Right renal pelvis (tissue), 4 donors: ENCODE results near the gene ERAL1. TPM values are rescaled to one million over a fixed set of nuclear protein-coding genes. Genes with fewer than 3 reads are reported as not detected.
A peak's percentile ranks its signal among the peaks of the same experiment; 100 is the strongest.
"Not testable (repeated sequence)": the region's sequence is repeated elsewhere in the genome, so short reads cannot be mapped to it uniquely, and the experiment has no call there.

ENCODE experiments used
- DNase-seq, 4 donors: peaks; one replicate each; pipeline ENCODE4 v3.0.0-alpha.2; 2013; ENCODE audit warnings: low read depth in 4 of 4, low spot score in 3 of 4, missing footprints in 1 of 4
- polyA plus RNA-seq, 4 donors: library from polyadenylated mRNA; unstranded; fragments of 120-200 nt; gene quantifications; one replicate each; pipeline ENCODE4 v1.2.1, GENCODE V29; 2013; ENCODE audit not compliant: insufficient read length in 4 of 4

Gene ERAL1
- polyA plus RNA-seq, 4 donors: 63.6 to 72.1 (median 70.8) TPM

DNA sequence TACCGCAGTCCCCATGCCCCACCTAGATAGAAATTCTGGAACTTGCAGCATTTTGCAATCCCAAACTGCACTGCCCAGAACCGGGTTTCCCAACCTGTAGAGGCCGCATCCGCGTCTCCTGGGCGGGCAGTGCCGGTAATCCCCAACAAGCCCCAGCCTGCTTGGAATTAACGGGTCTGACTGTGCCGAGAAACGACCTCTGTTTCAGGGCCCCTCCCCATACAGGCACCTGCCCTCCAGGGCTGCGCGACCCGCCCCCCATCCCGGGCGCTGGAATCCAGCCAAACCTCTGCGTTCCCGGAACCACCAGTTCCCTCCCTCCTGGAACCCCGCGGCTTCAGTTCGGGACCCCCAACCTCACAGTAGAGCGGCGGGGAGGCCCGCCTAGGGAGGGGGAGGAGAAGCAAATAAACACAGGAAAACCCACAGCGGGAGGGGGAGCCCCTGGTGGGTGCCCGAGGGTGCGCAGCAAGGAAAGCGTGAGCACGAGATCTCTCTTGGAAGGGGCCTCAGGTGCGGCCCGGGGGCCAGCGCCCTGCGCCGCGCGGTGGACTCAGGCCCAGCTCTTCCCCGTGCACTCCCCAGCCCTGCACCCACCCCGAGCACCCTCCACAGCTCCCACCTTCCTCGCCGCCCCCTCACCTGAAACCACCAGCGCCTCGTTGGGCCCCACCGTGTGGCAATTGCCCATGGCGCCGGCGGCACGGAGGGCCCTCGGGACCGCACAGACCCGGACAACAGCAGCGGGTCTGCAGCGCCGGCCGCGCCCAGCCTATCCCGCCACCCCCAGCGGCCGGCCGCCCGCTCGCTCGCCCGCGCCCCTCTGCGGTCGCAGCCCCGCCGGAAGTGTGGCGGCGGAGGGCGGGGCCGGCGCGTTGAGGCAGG, 42.3 kb downstream of the ERAL1 start, which contains the start of gene FLOT2:
TSS of gene FLOT2 (minus strand) at position 850 of the 885 bp plus-strand sequence. CDS start at position 691, 159 bp downstream.
- DNase-seq: peak in 1 of 4 donors; percentile 32

DNA sequence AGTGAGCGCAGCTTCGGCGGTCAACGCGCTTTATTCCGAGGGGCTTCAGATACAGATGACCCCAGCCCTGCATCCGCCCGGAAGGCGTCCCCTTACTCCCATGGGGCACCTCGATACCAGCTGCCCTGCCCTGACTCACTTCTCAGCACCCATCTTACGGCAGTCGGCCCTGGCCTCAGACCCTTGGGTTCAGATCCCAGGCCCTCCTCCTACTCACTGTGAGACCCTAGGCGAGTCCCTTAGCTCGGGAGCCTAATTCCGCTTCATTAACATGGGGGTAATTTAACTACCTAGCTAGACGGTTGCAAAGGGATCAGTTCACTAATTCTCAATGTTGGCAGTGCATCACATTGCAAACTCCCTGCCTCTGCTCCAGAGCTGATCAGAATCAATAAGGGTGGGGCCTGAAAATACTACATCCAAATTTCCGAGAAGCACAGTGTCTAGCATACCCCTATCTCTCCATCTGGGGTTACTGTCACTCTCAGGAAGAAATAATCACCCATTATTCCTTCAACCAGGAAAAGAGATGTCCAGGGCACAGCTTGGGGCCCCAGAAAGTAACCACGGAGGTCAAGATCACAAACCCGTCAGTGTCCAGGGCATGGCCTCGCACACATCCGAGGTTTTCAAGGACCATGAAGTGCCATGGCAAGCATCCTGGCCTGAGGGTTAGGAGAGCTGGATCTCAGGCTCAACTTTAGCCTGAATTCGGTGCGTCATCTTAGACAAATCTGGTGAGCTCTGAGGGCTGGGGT, 43.1 kb downstream of the ERAL1 start:
- DNase-seq: no peak

DNA sequence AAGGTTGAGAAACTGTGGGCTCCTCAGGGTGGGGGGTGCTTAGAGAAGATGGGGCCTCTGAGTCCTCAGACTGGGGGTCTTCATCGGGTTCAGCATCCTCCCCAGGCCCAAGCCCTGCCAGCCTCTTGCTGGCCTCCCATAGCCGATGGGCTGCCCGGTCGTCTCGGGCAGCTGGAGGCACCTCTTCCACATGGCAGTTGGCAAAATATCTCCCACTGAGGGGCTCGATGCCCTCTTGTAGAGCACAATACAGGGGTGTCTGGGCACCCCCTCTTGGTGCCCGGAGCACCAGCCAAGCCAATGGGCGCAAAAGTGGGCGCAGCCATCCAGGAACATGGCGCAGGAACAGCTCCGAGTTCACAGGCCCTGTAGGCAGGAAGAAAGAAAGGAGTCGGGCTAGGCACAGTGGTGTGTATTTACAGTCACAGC, 43.7 kb downstream of the ERAL1 start:
- DNase-seq: no peak

DNA sequence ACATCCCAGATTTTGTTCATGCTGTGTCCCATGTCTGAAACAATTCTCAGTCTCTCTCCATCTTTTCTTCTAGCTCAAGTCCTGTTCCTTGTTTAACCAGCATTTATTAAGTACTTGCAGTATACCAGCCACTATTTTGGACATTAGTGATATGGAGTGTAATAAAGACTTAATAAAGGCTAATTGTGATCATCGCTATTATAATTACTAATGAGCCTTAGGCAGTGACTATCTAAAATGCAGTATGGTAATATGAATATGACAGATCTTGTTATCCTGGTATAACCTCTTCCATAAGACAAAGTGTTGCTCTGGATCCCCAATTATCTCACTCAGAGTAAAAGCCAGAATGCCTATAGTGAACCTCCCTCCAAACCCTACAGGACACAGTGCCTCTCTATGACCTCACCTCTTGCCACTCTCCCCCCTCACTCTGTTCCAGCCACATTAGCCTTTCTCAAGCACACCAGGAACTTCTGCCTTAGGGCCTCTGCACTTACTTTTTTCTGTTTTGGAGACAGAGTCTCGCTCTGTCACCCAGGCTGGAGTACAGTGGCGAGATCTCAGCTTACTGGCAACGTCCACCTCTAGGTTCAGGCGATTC, 44.5 kb downstream of the ERAL1 start:
- DNase-seq: no peak

DNA sequence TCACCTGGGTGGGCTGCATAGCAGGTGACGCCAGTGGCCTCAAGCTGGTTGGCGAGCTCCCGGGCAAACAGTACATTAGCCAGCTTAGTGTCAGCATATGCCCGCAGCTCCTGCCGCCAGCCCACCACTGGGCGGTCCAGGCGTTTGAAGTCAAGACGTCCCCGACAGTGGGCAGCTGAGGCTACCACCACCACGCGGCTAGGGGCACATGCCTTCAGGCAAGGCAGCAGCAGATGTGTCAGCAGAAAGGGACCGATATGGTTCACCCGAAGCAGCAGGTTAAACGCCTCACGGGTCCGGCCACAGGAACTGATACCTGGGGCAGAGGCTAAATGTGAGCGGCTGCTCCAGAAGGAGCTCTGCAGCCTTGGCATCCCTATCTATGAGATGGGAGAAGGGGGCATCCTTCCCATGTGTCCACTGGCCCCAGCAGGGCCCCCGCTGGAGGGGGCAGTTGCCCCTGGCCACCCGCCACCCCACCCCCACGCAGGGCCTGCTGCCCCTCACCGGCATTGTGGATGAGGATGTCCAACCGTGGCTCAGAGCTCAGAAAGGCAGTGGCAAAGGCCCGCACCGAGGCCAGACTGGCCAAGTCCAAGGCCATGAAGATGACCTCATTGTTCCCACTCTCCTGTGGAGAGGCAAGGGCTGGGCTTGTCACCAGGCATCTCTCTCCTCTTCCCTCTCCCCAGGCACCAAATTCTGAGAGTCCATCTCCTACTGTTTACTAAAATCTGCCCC, 46.3 kb downstream of the ERAL1 start:
- DNase-seq: no peak

DNA sequence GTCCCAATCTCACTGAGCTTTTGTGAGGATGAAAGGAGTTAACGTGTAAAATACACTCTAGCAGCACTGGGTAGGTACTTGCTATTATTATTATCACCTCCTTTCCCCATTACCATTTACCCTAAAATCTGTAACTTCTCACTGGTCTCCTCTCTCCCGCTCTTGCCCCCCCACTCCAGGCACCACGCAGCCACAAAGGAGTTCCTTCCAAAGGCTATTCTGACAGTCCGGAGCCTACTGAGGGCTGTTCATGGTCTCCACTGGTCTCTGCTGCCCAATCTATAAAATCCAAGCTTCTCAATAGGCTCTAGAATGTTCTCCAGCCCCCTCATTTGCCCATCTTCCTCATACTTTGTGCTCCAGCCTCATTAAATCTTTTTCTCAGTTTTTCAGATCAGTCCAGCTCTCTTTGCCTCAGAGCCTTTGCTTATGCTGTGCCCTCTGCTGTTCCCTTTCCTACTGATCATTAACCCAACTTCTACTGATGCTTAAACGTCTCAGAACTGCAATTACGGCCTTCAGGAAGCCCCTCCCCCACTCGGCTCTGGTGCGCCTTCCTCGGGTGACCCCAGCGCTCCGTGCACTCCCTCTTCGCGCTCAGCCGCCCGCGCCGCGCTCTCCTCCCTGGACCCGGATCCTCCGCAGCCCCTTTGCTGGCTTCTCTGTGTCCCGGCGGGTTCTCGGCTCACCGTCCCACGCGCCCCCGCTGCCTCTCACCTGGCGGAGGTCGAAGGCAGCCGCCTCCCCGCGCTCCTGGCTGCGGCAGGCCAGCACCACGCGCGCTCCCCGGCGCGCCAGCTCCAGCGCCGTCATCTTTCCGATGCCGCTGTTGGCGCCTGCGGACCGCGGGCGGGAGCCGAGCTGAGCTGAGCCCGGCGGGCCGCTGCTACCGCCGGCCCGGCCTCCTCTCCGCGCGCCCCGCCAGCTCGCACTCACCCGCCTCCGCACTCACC, 47.3 kb downstream of the ERAL1 start:
- DNase-seq: peak in 2 of 4 donors; percentile 47 to 49

DNA sequence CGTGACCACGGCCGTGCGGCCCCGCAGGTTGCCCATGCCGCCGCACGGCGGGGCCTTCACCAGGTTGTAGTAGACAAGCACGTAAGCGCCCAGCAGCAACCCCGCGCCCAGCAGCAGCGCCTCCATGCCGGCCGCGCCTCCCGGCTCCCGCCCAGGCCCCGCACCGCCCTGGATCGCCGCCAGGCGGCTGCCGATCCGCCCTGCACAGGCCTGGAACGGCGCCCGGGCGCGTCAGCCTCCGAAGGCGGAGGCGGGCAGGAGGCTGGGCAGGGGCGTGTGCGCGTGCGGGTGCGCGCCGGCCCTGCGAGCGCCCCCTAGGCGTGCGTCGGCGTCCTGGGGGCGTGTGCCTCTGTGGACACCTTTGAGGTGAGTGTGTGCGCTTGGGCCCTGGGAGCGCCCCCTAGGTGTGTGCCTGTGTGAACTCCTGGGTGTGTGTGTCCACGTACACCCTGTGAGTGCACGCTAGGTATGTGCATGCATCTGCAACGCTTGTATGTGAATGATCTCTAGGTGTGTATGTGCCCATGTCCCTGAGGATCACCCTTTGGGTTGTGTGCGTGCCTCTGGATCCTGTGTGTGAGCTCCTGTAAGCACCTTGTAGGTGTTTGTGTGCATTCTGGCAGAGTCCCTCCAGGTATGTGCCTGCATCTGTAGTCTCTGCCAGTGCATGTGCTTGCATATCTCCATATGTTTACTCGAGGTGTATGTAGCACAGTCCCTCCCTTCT, 48.2 kb downstream of the ERAL1 start, which contains the start of gene DHRS13:
TSS of gene DHRS13 (minus strand) at position 261 of the 727 bp plus-strand sequence. CDS start at position 126, 135 bp downstream.
- peak; percentile 81 to 90 (median 86) for DNase-seq

DNA sequence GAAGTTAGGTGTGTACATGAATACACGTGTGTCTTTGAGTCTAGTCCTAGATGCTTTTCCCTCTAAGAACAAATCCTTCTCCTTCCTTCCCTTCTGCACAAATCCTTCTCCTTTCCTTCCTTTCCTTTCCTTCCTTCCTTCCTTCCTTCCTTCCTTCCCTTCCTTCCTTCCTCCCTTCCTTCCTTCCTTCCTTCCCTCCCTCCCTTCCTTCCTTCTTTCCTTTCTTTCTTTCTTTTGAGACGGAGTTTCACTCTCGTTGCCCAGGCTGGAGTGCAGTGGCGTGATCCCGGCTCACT, 48.7 kb downstream of the ERAL1 start:
- DNase-seq: not testable (repeated sequence)

DNA sequence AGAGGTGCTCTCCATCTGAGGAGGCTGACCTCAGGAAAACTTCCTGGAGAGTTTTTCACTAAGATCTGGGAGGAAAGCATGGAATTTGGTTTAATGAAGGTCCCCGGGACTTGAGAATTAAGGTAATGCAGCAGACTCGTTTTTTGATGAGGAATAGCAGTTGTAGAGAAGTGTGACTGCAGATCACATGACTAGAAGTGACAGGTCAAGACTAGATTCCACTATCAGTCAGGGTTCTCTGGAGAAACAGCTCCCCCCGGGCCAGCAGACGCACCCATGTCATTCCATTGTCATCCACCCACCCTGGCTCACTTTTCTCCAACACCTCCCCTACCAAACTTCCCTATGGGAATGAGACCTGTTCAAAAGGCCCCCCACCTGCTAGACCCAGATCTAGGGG, 50.0 kb downstream of the ERAL1 start:
- DNase-seq: no peak

DNA sequence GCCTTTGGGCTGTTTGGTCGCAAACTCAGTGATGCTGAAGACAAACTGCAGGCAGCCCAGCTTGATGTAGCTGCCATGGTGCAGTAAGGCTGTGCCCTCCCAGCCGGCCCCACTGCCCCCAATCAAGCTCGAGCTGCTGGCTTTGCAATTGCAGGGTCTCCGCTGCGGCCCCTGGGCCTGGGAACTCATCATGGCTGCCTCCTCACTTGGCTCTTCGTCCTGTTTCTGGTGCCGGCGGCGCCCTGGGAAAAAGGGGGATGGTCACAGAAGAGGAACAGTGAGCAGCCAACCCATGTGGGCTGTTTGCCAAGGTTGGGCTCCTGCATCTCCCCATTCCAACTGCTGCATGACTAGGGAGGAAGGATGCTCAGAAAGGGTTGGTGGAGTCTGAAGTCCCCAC, 51.5 kb downstream of the ERAL1 start:
- DNase-seq: no peak

DNA sequence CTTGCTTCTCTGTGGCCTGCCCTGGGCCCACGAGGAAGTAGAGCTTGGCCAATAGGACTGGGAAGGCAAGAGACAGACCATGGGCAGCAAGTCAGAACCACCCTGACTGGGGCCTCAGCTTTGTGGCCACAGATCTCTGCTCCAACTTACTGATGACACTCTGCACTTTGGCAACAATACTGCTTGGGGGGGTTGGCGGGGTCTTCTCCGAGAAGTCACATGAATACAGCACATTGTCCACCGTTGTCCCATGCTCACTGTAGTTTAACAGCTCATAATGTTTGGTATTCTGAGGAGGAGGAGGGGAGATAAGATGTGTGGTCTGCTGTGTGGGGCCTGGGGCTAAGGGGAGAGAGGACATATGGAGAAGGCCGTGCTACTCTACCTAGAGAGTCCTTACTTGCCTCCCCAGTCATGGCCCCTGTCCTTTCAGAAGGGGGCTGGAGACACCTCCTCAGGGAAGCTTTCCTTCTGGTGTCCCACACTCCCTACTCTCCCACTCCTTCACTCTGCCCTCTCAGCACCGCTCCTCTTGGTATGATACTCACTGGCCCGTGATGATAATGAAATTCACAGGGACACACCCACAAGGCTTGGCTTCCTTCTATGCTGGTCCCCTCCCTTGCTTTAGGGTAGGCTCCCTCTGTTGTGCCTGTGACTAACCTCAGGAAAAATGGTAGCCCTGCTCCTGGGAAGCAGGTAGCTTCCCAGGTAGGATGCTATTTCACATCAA, 52.1 kb downstream of the ERAL1 start:
- no peak for DNase-seq

DNA sequence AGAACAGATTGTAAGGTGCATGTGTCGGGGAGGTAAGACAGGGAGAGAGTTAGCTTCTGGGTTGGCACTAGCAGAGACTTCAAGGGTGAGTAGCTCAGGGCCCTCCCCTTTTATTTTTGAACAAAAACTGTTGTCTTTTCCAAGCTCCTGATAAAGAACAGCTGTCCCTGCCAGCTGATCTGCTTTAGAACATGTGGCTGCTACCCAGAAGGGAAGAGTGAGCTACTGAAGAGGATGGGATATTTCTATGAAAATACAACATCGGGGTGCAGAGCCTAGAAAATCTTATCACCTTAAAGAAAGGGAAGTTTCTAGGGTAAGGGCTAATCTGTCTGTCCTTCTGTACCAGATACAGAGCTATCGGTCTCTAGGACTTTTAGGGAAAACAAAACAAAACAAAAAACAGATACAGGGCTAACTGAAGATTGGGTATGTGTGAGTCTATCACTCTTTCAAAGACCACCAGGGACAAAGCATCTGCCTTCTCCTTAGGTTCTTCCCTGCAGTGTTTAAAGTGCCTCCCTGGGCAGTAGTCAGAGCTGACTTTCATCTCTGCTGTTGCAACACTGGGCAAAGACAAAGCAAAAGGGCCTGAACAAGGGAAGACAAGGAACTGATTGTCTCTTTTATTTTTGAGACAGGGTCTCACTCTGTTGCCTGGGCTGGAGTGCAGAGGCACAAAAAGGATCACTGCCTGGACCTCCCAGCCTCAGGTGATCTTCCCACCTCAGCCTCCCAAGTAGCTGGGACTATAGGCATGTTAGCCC, 53.1 kb downstream of the ERAL1 start:
- no peak for DNase-seq

DNA sequence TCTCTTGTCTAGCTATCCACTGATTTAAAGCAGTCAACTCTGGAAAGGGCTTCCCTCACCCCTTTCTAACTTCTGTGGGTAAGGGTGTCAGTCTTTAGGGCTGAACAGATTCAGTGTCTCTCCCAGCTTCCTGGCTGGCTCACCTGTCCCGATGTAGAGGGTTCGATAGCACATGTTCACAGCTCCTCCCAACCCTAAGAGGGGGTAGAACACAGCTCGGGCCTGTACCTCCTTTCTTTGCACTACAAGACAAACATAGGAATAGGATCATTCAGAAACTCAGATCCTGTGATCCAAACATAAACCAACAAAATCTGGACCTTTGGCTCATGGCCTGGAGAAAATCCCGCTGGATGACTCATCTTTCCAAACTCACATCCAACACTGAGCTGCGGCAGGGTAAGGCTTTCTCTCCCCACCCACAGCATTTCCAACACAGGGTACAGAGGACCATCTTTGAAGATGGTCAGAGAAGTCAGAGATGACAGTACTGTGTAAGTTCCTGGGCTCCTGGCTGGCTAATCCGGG, 53.9 kb downstream of the ERAL1 start:
- no peak for DNase-seq

DNA sequence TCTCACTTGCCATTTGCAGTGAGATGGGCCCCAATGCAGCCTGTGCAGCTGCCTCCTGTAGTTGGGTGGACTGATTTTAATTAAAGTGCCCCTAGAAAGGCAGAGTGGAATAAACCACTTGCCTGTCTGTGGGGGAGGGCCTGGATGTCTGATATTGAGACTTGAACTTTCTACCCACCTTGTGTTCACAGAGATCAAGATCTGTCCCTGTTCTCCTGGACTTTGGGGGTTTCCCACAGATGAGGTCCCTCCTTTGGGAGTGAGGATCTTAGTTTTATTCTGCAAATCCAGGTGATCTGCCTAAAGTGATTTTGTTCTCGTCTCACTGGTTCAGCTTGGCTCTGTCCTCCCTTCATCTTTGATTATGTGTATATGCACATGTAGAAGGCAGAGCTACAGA, 55.7 kb downstream of the ERAL1 start:
- DNase-seq: no peak
